ENCODE data around the gene CMTM2.
A peak's percentile ranks its signal among the peaks of the same experiment; 100 is the strongest.

Gene CMTM2, protein sequence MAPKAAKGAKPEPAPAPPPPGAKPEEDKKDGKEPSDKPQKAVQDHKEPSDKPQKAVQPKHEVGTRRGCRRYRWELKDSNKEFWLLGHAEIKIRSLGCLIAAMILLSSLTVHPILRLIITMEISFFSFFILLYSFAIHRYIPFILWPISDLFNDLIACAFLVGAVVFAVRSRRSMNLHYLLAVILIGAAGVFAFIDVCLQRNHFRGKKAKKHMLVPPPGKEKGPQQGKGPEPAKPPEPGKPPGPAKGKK

GRCh38 chr16:66578651-66579531 lies at the start of gene CMTM2:
Gene CMTM2, plus strand, starts transcription at chr16:66579463. Its CDS starts 145 bp downstream, at chr16:66579608.
- no peak for DNase-seq

DNA sequence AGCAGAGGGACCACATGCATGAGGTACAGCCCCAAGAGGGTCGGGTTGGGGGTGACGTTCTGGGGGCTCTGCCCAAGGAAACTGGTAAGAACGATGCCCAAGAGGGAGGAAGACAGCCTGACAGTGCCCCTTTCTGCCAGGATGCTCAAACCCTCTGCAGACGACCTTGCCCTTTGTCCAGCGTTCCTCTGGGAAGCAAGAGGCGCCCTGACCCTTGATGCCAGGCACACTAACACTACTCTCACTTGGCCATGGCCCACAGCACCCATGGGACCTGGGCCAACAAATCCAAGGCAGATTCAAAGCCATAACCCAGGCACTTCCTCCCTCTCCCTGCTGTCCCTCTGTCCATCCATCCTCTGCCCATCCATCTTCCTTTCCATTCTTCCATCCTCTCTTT lies 49.8 kb upstream of the CMTM2 start:
- no peak for DNase-seq

DNA sequence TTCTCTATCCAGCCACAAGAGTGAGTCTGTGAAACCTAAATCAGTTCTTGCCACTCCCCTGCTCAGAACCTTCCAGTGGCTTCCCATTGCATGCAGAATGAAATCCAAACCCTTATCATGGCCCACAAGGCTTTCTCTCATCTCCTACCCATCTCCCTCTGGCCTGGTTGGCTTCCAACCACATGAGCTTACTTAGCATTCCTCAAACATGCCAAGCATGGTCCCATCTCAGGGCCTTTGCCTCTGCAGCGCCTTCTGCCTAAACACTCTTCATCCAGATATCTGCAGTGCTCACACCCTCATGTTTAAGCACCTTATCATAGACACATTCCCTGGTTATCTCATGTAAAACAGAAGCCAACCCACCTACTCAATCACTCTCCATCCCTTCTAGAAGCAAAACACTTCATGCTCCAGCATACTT lies 44.9 kb upstream of the CMTM2 start:
- no peak for DNase-seq

- DNase-seq, result no peak
Measured at GRCh38 chr16:66536525-66536924, 42.7 kb upstream of the CMTM2 start.

DNA sequence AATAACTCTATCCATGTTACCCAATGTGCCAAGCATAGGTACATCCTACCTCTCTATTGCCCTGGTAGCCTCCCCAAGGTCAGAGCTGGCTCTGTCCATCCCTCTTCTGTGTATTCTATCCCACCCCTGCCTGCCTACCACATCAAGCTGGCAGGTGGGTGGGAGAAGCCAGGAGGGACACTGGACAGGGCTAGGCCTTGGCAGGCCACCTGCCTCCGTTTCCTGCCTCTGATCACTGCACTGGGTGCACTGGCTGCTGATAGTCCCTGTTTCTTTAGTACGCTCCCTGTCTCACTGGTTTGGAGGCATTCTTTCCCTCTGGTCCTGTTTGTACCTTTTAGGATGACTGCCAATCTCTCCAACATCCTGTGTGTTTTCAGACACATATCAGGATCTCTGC lies 42.0 kb upstream of the CMTM2 start:
- no peak for DNase-seq

DNA sequence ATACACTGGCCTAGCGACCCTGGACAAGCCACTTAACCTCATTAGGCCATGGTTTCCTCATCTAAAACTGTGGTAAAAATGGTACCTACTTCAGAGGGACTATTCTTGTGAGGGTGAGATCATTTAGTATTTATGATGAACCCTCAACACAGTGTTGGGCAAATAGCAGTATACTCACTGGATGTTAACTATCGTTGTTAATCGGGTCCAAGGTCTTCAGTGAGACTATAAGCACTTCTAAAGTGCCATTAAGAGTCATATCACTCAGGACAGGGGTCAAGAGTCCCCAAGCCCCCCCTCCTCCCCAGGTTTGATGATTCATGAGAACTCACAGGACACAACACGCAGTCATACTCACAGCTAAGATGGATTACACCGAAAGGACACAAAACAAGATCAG lies 40.4 kb upstream of the CMTM2 start:
- DNase-seq, result no peak

DNA sequence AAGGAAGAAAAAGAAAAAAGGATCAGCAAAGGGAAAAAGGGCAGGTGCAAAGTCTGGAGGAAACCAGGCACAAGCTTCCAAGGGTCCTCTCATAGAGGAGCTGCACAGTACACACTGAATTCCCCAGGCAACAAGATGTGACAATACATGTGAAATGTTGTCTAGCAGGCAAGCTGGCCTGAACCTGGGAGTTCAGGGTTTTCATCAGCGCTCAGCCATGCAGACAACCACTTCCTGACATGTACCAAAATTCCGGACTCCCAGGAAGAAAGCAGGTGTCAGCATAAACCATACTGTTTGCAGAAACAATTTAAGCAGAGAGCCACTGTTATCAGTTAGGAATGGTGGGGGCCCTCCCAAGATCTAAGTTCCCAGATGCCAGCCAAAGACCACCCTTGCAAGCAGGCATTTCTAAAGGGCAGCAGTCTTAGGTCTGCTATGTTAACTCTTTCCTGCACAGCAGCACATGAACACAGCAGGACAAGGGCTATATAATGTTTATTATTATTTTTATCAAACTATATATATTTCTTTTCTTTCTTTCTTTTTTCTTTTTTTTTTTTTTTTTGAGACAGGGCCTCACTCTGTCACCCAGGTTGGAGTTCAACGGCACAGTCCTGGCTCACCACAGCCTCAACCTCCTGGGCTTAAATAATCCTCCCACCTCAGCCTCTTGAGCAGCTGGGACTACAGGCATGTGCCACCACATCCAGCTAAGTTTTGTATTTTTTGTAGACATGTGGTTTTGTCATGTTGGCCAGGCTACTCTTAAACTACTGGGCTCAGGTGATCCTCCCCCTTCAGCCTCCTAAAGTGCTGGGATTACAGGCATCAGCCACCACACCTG lies 39.4 kb upstream of the CMTM2 start:
- DNase-seq, result no peak

DNA sequence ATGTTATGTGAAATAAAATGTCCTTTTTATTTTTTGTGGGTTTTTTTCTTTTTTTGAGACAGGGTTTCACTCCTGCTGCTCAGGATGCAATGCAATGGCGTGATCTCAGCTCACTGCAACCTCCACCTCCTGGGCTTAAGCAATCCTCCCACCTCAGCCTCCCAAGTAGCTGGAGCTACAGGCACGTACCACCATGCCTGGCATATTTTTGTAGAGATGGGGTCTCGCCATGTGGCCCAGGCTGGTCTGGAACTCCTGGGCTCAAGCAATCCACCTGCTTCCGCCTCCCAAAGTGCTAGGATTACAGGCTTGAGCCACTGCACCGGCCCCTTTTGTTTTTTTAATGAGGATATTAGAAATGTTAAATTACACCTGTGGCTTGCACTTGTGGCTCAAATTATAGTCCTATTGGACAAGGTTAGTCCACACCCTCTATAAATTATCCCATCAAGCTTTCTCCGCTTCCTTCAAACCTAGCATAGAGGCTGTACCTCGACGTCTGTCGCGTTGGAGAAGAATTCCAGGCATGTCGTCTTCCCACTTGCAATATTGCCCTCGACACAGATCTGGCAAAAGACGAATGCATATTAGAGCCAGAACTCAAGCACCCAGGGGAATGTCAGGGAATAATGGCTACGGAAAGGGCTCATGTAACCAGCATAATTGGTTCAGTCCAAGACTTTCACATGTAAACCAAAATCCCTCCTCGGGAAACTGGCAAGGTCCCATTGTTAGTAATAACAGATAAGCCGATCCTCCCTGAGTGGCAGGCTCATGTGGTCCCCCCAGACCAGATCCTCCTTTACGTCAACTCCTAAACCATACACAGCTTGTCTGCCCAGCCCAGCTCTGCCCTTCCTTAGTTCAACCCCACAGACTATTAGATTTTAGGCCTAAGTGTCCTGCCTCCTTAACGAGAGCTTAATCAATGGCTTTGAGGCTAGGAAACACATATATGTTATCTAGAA lies 37.6 kb upstream of the CMTM2 start:
- no peak for DNase-seq

- DNase-seq, result no peak
Measured at GRCh38 chr16:66542396-66542795, 36.9 kb upstream of the CMTM2 start.

DNA sequence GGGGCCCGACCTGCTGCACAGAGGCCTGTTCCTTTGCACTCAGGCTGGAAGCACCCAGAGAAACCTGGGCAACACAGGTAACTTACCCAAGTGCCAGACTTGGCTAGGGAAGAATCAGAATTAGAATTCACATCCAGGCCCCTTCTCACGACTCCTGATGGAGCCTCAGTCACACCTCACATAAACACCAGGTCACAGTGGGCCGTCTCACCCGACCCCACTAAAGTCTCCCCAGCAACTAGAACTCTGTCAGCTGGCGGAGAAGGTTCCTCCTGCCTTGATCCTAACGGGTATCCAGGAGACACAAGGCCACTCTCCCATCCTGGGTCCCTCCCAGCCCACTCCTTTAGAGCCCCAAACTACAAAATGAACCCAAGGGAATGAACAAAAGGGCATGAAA lies 35.7 kb upstream of the CMTM2 start:
- no peak for DNase-seq

- DNase-seq, result no peak
Measured at GRCh38 chr16:66544016-66544757, 35.1 kb upstream of the CMTM2 start.

GRCh38 chr16:66547101-66547989 lies 31.9 kb upstream of the CMTM2 start:
- DNase-seq, result peak; percentile 17

DNA sequence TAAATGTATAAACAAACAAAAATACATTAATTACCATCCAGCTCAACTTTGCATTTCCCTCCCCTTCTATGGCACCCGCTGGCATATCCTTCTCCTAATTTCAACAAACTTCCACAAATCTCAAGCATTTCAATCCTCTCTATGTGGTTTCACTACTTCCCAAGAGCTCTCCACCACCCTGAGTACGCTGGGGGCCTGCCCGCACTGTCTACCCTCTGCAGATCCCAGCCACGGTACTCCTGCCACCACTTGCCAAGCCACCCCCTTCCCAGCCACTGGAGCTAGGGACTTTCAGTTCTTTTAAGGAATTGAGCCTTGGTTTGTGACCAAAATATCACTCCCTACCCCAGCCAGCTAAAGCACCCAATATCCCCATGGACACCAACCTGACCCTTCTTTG lies 31.2 kb upstream of the CMTM2 start:
- DNase-seq, result no peak

GRCh38 chr16:66548868-66549267 lies 30.4 kb upstream of the CMTM2 start:
- DNase-seq, result no peak

GRCh38 chr16:66549284-66550131 lies 29.8 kb upstream of the CMTM2 start, which contains the start of gene TK2:
Gene TK2, minus strand, starts transcription at chr16:66550122. Its CDS starts 61 bp downstream, at chr16:66550061.
- DNase-seq, result peak; percentile 59

DNA sequence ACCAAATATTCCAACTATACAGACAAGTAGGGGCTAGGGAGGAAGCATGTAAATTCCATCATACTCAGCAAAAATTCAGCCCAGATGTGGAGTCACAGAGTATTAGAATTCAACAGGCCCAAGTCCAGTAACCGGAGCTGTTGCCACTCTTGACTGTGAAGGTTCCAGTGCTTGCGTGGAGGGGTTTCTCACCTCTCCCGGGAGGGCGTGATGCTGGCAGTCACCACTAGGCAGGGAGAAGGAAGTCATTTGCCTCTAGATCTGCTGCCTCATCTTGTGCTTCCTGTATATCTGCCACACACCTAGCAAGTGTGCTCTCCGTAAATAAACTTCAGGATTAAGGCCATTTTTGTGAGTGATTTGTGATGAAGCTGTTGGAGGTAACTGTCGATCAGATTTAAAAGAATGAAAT lies 27.9 kb upstream of the CMTM2 start:
- DNase-seq, result peak; percentile 45

- no peak for DNase-seq
Measured at GRCh38 chr16:66551788-66552285, 27.4 kb upstream of the CMTM2 start.

DNA sequence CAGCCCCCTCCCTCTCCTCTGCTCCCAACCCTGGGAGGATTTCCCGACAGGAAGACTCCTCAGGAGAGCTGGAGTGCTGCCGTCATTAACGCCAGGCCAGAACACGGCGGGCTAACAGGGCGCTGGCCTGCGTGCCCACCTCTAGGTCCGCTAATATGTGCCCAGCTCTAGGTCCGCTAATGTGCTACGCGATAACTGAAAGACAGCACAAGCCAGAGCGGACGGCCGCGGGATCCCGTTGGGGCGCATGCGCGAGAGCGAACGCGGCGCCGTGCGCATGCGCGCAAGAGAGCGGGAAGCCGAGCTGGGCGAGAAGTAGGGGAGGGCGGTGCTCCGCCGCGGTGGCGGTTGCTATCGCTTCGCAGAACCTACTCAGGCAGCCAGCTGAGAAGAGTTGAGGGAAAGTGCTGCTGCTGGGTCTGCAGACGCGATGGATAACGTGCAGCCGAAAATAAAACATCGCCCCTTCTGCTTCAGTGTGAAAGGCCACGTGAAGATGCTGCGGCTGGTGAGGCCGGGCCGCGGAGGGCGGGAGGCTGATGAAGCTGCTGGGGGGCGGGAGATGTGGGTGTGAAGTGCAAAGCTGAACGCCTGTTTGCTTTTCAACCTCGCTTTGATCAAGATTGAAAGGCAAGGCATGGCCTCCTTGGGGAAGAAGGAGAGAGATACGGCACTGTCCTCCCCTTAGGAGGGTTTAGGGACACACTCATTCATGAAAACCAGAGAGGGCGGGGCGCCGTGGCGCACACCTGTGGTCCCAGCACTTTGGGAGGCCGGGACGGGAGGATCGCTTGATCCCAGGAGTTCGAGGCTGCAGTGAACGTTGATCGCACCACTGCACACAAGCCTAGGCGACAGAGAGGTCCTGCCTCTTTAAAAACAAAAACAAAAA lies 26.7 kb upstream of the CMTM2 start, which contains the start of gene CKLF:
CKLF (plus strand) TSS at position 291 of the 892 bp plus-strand sequence; CDS start at position 431, 140 bp downstream.
- DNase-seq, result peak; percentile 88
